Mucosa of stomach (tissue), 1 donor: Measurements from ENCODE around the gene RNF40.

Source experiments
- H3K27me3 ChIP-seq: one replicate; pipeline ENCODE4 v1.7.0; 2013; ENCODE audit warnings: mild to moderate bottlenecking, low read length; ENCODE audit not compliant: control insufficient read depth, insufficient read depth
- H3K36me3 ChIP-seq: one replicate; pipeline ENCODE4 v1.7.0; 2013; ENCODE audit warnings: low read length; ENCODE audit not compliant: control insufficient read depth, insufficient read depth
- H3K4me1 ChIP-seq: one replicate; pipeline ENCODE4 v1.7.0; 2013; ENCODE audit warnings: mild to moderate bottlenecking, low read length; ENCODE audit not compliant: control insufficient read depth, insufficient read depth
- H3K4me3 ChIP-seq: one replicate; pipeline ENCODE4 v1.7.0; 2013; ENCODE audit warnings: low read length
- H3K9ac ChIP-seq: one replicate; pipeline ENCODE4 v1.7.0; 2013; ENCODE audit warnings: mild to moderate bottlenecking, low read length, moderate library complexity
- H3K9me3 ChIP-seq: one replicate; pipeline ENCODE4 v1.7.0; 2013; ENCODE audit warnings: mild to moderate bottlenecking, low read length, moderate library complexity; ENCODE audit not compliant: control insufficient read depth
- donor health status: Pancreatic carcinoma.

Gene RNF40

DNA sequence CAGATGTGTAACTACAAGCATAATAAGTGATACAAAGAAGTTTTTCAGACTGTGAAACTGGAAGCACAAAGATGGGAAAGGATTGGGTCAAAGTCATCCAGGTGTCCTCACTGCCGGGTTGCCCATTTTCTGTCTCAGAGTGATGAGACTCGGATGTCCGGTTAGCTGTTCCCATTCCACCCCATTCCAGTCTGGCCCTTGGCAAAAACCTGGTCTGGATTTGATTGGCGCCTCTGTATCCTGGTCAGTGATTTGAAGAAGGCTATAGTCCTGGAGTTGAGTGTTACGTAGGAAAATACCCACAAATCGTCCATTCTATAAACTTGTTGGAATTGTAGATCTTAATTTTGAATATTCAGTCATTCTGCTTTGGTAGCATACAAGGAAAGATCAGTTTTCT, 33.8 kb upstream of the RNF40 start:
- Histone ChIP-seq H3K4me1 (no peaks in the 10 kb centered on the region), H3K27me3 (no peaks in the 10 kb centered on the region), H3K9me3 (no peaks in the 10 kb centered on the region), H3K9ac (no peak overlapping the region), H3K36me3 (peaks cover 18% of the 10 kb centered on the region), H3K4me3 (no peak overlapping the region)

GRCh38 chr16:30728899-30729672, 33.0 kb upstream of the RNF40 start:
- no peak overlapping the region for H3K9ac ChIP-seq
- H3K4me3 ChIP-seq, result no peak overlapping the region
- H3K9me3 ChIP-seq, result no peaks in the 10 kb centered on the region
- no peaks in the 10 kb centered on the region for H3K4me1 ChIP-seq
- H3K36me3 ChIP-seq, result peaks cover 18% of the 10 kb centered on the region
- H3K27me3 ChIP-seq, result no peaks in the 10 kb centered on the region

DNA sequence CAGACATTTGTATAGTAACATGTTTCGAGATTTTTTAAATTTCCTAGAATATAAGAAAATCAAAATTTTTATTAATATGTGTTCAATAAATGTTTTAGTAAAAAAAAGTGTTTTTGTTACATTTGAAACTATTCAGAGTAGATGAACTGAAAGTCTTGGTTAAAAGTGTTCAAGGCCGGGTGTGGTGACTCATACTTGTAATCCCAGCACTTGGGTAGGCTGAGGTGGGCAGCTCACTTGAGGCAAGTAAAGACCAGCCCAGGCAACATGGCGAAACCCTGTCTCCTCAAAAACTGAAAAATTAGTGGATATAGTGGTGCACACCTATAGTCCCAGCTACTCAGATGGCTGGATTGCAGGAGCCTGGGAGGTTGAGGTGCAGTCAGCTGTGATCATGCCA, 30.7 kb upstream of the RNF40 start:
- H3K4me1 ChIP-seq, result no peaks in the 10 kb centered on the region
- peaks cover 28% of the 10 kb centered on the region for H3K36me3 ChIP-seq
- H3K9ac ChIP-seq, result no peak overlapping the region
- no peaks in the 10 kb centered on the region for H3K9me3 ChIP-seq
- no peak overlapping the region for H3K4me3 ChIP-seq
- H3K27me3 ChIP-seq, result no peaks in the 10 kb centered on the region

DNA sequence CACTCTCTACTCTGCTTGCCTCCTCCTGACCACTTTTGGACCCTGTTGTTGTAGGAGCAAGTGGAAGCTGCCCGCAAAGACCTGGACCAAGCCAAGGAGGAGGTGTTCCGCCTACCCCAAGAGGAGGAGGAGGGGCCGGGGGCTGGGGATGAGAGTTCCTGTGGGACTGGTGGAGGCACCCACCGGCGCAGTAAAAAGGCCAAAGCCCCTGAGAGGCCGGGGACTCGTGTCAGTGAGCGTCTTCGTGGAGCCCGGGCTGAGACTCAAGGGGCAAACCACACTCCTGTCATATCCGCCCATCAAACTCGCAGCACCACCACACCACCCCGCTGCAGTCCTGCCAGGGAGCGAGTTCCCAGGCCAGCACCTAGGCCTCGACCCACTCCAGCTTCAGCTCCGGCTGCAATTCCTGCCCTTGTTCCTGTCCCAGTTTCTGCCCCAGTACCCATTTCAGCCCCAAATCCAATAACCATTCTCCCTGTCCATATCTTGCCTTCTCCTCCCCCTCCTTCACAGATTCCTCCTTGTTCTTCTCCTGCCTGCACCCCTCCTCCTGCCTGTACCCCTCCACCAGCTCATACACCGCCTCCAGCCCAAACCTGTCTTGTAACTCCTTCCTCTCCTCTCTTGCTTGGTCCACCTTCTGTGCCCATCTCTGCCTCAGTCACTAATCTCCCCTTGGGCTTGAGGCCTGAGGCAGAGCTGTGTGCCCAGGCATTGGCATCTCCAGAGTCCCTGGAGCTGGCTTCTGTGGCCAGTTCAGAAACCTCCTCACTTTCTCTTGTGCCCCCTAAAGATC, 24.9 kb upstream of the RNF40 start:
- peaks cover 36% of the 10 kb centered on the region for H3K36me3 ChIP-seq
- no peak overlapping the region for H3K9ac ChIP-seq
- no peak overlapping the region for H3K4me3 ChIP-seq
- H3K27me3 ChIP-seq, result no peaks in the 10 kb centered on the region
- H3K9me3 ChIP-seq, result no peaks in the 10 kb centered on the region
- H3K4me1 ChIP-seq, result peaks cover 30% of the 10 kb centered on the region

DNA sequence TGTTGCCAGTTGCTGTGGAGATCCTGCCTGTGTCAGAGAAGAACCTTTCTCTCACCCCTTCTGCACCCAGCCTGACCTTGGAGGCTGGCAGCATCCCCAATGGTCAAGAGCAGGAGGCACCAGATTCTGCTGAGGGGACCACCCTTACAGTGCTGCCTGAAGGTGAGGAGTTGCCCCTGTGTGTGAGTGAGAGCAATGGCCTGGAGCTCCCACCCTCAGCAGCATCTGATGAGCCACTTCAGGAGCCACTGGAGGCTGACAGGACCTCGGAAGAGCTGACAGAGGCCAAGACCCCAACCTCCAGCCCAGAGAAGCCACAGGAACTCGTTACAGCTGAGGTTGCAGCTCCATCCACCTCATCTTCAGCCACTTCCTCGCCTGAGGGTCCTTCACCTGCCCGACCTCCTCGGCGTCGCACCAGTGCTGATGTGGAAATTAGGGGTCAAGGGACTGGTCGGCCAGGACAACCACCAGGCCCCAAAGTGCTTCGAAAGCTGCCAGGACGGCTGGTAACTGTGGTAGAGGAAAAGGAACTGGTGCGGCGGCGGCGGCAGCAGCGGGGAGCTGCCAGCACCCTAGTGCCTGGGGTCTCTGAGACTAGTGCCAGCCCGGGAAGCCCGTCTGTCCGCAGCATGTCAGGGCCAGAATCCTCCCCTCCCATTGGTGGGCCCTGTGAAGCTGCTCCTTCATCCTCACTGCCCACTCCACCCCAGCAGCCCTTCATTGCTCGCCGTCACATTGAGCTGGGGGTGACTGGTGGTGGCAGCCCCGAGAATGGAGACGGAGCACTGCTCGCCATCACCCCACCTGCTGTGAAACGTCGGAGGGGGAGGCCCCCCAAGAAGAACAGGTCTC, 24.1 kb upstream of the RNF40 start:
- H3K9me3 ChIP-seq, result no peaks in the 10 kb centered on the region
- peaks cover 35% of the 10 kb centered on the region for H3K36me3 ChIP-seq
- peaks cover 33% of the 10 kb centered on the region for H3K4me1 ChIP-seq
- no peaks in the 10 kb centered on the region for H3K27me3 ChIP-seq
- no peak overlapping the region for H3K9ac ChIP-seq
- no peak overlapping the region for H3K4me3 ChIP-seq

DNA sequence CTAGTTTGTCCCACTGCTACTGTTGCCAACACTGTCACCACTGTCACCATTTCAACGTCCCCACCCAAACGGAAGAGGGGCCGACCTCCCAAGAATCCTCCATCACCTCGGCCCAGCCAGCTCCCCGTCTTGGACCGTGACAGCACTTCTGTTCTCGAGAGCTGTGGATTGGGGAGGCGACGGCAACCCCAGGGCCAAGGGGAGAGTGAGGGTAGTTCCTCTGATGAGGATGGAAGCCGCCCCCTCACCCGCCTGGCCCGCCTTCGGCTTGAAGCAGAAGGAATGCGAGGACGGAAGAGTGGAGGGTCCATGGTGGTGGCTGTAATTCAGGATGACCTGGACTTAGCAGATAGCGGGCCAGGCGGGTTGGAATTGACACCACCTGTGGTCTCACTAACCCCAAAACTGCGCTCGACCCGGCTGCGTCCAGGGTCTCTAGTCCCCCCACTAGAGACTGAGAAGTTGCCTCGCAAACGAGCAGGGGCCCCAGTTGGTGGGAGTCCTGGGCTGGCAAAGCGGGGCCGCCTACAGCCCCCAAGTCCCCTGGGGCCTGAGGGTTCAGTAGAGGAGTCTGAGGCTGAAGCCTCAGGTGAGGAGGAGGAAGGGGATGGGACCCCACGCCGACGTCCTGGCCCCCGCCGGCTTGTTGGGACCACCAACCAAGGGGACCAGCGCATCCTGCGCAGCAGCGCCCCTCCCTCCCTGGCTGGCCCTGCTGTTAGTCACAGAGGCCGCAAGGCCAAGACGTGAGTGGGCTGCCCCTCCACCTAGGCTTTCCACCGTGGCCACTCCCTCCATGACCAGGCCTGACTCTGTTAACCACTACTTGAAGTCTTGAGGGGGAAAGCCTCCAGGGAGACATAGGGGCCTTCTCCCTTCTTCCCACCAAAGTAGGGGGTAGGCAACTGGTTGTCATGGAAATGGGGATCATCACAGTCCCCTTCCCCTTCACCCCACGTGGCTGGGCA, 22.9 kb upstream of the RNF40 start:
- no peaks in the 10 kb centered on the region for H3K27me3 ChIP-seq
- no peak overlapping the region for H3K4me3 ChIP-seq
- H3K9ac ChIP-seq, result peak overlapping the region; percentile 45
- H3K4me1 ChIP-seq, result peaks cover 33% of the 10 kb centered on the region
- no peaks in the 10 kb centered on the region for H3K9me3 ChIP-seq
- H3K36me3 ChIP-seq, result peaks cover 30% of the 10 kb centered on the region

GRCh38 chr16:30740364-30741251, 21.5 kb upstream of the RNF40 start:
- H3K27me3 ChIP-seq, result no peaks in the 10 kb centered on the region
- H3K9ac ChIP-seq, result peak overlapping the region; percentile 68
- peaks cover 27% of the 10 kb centered on the region for H3K36me3 ChIP-seq
- no peaks in the 10 kb centered on the region for H3K9me3 ChIP-seq
- peaks cover 33% of the 10 kb centered on the region for H3K4me1 ChIP-seq
- H3K4me3 ChIP-seq, result peak overlapping the region; percentile 4

DNA sequence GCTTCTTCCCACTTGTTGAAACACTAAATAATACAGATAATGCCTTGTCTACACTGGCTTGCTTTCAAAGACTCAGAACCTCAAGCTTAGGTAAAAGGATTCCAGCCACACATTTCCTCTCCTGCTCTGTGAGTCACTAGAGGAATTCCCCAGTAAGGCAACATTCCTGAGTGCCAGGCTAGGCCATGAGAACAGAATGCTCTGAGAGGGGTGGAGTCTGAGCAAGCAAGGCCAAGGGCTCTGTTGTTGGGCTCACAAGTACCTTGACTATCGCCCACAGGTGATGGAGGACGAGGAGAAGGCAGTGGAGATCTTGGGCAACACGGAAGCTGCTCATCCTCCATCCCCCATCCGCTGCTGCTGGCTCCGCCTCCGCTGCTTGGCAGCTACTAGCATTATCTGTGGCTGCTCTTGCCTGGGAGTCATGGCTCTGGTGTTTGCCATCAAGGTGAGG, 20.6 kb upstream of the RNF40 start:
- Histone ChIP-seq H3K9me3 (no peaks in the 10 kb centered on the region), H3K27me3 (no peaks in the 10 kb centered on the region), H3K4me3 (peak overlapping the region; percentile 11), H3K4me1 (peaks cover 33% of the 10 kb centered on the region), H3K9ac (peak overlapping the region; percentile 68), H3K36me3 (peaks cover 22% of the 10 kb centered on the region)

DNA sequence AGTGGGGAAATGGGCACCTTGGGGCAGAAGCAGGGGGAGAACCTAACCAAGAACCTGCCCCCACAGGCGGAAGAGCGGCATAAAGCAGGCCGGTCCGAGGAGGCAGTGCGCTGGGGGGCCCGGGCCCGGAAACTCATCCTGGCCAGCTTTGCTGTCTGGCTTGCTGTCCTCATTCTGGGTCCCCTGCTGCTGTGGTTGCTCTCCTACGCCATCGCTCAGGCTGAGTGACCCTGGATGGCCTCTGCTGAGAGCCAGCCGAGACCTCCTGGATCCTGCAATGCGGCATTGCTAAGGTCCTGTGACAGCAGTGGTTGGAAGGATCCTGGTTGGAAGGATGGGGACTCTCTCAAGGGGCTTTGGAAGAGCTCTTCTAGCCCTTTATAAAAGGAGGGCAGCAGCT, 18.4 kb upstream of the RNF40 start:
- Histone ChIP-seq H3K4me1 (peaks cover 42% of the 10 kb centered on the region), H3K36me3 (peaks cover 5% of the 10 kb centered on the region), H3K9me3 (no peaks in the 10 kb centered on the region), H3K27me3 (no peaks in the 10 kb centered on the region), H3K4me3 (no peak overlapping the region), H3K9ac (no peak overlapping the region)

GRCh38 chr16:30744183-30744582, 17.9 kb upstream of the RNF40 start:
- Histone ChIP-seq H3K9ac (no peak overlapping the region), H3K4me1 (peaks cover 42% of the 10 kb centered on the region), H3K27me3 (no peaks in the 10 kb centered on the region), H3K4me3 (no peak overlapping the region), H3K36me3 (peaks cover under 1% of the 10 kb centered on the region), H3K9me3 (no peaks in the 10 kb centered on the region)
